ENCODE results near the gene UBE2G1. TPM values are rescaled to one million over a fixed set of nuclear protein-coding genes. Genes with fewer than 3 reads are reported as not detected.
A peak's percentile ranks its signal among the peaks of the same experiment; 100 is the strongest.

UBE2G1 gene
- total RNA-seq, 1 experiment from 2014 or later: 60.8 TPM

DNA sequence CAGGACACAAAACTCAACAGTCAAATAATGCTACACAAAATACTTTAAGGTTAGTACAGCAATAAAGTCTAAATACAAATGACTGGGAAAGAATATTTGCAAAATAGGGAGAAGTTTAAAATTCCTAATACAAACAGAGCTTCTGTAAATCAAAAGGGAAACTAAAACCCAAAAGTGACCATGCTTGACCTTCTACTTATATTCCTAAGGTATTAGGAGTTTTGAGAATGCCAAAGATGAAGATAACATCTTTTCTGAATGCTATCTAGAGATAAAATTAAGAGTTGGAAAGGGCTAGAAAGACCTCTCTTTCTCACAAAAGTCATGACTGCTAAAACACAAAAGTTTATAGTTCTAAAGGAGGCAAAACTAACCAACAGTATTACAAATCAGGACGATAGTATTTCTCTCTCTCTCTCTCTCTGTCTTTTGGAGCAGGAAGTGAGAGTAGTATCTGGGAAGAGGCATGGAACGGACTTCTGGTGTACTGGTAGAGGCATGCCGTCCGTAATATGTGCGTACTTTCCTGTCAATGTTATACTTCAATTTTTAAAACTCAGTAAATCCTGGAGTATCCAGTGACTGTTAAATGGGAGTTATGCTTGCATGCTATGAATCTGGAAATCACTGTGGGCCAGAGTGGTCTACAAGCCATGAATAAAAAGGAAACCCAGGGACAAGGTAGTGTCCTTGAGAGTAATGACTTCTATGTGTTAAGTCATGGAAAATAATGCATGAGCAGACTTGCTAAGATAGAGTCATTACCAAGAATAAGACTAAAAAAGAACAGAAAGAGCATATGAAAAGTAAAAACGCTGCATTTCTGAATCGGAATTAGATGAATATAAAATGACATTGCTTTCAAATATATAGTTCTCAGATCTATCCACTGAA, 53.0 kb downstream of the UBE2G1 start:
- H3K9me3 ChIP-seq (ENCODE audit: low read length): no peaks in the 10 kb centered on the region
- H3K9ac ChIP-seq (ENCODE audit: low read length): no peak overlapping the region
- H3K36me3 ChIP-seq (ENCODE audit: insufficient read depth, low read length): no peaks in the 10 kb centered on the region
- H3K79me2 ChIP-seq (ENCODE audit: low read length): peaks cover 98% of the 10 kb centered on the region
- no peak overlapping the region for H3K4me3 ChIP-seq (ENCODE audit: low read length)
- H3K27me3 ChIP-seq (ENCODE audit: low read length): no peaks in the 10 kb centered on the region
- no peak for DNase-seq
- no peak overlapping the region for H3K27ac ChIP-seq (ENCODE audit: low read length)
- peaks cover 24% of the 10 kb centered on the region for H3K4me1 ChIP-seq (ENCODE audit: low read length)
- no peaks in the 10 kb centered on the region for H3K9me2 ChIP-seq (replicated peaks; ENCODE audit: insufficient read depth, low read length)
- H4K20me1 ChIP-seq (ENCODE audit: insufficient read depth, low read depth, low read length): no peaks in the 10 kb centered on the region
- H2AFZ ChIP-seq (ENCODE audit: low read length): no peak overlapping the region
- H3K4me2 ChIP-seq (ENCODE audit: low read depth, low read length, poor library complexity, severe bottlenecking): no peak overlapping the region

DNA sequence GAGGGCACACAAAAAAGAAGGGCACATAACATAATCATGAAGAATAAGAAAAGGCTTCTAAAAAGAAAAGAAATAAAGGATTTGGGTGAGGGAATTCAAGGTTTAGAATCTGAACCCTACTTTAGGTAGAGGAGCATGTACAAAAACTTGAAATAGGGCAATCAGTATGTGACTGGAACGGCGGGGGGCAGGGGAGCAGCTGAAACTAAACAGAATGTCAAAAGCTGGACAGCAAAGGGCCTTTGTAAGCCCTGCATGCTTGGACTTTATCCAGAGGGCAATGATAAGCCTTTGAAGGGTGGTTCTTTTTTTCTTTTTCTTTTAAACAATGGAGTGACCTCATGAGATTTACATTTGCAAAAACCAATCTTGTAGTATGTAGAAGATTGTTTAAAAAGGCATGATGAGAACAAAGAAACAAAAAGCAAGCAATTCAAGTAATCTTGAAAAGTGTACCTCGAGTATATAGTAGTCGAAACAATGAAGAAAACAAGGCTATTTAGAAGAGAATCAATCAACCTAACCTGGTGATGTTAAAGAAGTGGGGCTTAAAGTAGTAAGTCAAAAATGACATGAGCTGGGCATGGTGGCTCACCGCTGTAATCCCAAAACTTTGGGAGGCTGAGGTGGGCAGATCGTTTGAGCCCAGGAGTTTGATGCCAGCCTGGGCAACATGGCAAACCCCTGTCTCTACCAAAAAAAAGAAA, 56.0 kb downstream of the UBE2G1 start:
- no peak for DNase-seq
- Histone ChIP-seq H3K4me3 (ENCODE audit: low read length) (no peak overlapping the region), H3K36me3 (ENCODE audit: insufficient read depth, low read length) (no peaks in the 10 kb centered on the region; the same call in 1 of the 2 replicates), H3K9ac (ENCODE audit: low read length) (no peak overlapping the region), H4K20me1 (ENCODE audit: insufficient read depth, low read depth, low read length) (no peaks in the 10 kb centered on the region), H3K4me2 (ENCODE audit: low read depth, low read length, poor library complexity, severe bottlenecking) (no peak overlapping the region), H3K4me1 (ENCODE audit: low read length) (peaks cover 24% of the 10 kb centered on the region), H3K9me3 (ENCODE audit: low read length) (no peaks in the 10 kb centered on the region), H3K79me2 (ENCODE audit: low read length) (peaks cover 96% of the 10 kb centered on the region), H3K27ac (ENCODE audit: low read length) (no peak overlapping the region), H2AFZ (ENCODE audit: low read length) (no peak overlapping the region), H3K9me2 (replicated peaks; ENCODE audit: insufficient read depth, low read length) (no peaks in the 10 kb centered on the region), H3K27me3 (ENCODE audit: low read length) (no peaks in the 10 kb centered on the region)

DNA sequence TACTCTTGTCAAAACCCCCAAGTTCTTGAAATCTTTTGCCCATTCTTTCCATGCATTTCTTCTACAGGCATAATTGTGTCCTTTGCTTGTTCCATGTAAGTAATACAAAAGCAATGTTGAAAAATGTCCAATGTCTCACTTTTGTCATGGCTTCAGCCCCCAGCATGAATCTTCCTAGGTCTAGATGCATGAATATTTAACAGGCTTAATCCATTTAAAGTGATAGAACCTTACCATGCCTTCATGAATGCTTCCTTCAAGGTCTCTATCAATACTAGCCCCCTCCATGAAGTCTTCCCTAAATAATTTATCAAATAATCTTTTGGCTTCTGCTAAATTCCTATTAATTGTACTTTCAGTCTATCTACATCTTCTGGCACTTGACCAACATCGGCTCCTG, 56.6 kb downstream of the UBE2G1 start:
- H4K20me1 ChIP-seq (ENCODE audit: insufficient read depth, low read depth, low read length): no peaks in the 10 kb centered on the region

DNA sequence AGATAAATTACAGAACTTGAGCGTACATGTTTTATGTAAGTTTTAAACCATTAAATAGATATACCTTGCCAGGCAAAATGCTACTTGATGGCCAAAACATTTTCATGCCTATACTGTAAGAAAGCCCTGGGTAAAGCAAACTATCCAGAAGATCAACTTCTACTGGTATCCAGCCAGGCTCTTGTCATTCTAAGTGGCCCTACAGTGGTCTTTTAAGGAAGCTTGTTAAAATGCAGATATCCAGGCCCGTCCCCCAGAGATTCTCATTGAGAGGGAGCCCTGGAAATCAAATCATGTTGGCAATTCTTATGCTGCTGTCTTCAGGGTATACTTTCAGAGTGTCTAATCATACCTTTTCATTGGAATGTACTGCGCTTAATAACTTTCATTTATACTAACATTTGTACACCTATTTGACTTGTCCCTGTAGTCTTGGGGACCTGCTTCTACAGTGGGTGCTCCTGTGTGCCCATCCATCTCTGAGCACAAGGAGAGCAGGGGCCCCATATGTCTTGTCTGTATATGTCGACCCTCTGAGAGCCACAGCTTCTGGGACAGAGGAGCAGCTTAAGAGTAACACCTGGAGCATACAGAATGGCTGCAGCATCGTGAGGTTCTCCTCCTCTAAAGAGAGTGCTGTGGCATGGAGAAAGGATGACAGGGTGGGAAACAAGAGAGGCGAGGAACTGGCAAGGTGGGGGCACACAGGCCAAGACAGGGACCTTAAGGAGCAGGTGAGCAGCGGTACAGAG, 59.1 kb downstream of the UBE2G1 start:
- H4K20me1 ChIP-seq (ENCODE audit: insufficient read depth, low read depth, low read length): no peaks in the 10 kb centered on the region
- H3K79me2 ChIP-seq (ENCODE audit: low read length): peaks cover 93% of the 10 kb centered on the region
- no peak overlapping the region for H3K27ac ChIP-seq (ENCODE audit: low read length)
- H3K9me3 ChIP-seq (ENCODE audit: low read length): no peaks in the 10 kb centered on the region
- no peak overlapping the region for H3K4me2 ChIP-seq (ENCODE audit: low read depth, low read length, poor library complexity, severe bottlenecking)
- no peak for DNase-seq
- peaks cover 16% of the 10 kb centered on the region; the same call in 1 of the 2 replicates for H3K36me3 ChIP-seq (ENCODE audit: insufficient read depth, low read length)
- no peak overlapping the region for H2AFZ ChIP-seq (ENCODE audit: low read length)
- H3K4me1 ChIP-seq (ENCODE audit: low read length): peaks cover 3% of the 10 kb centered on the region; the same call in 1 of the 2 replicates
- H3K9me2 ChIP-seq (replicated peaks; ENCODE audit: insufficient read depth, low read length): no peaks in the 10 kb centered on the region
- H3K4me3 ChIP-seq (ENCODE audit: low read length): no peak overlapping the region
- no peaks in the 10 kb centered on the region for H3K27me3 ChIP-seq (ENCODE audit: low read length)
- H3K9ac ChIP-seq (ENCODE audit: low read length): no peak overlapping the region

More for the DNA sequence above, 56.6 kb downstream of the UBE2G1 start:
- peaks cover 20% of the 10 kb centered on the region for H3K4me1 ChIP-seq (ENCODE audit: low read length)
- H2AFZ ChIP-seq (ENCODE audit: low read length): no peak overlapping the region
- H3K4me2 ChIP-seq (ENCODE audit: low read depth, low read length, poor library complexity, severe bottlenecking): no peak overlapping the region
- H3K79me2 ChIP-seq (ENCODE audit: low read length): peaks cover 93% of the 10 kb centered on the region
- no peaks in the 10 kb centered on the region for H3K27me3 ChIP-seq (ENCODE audit: low read length)
- H3K27ac ChIP-seq (ENCODE audit: low read length): no peak overlapping the region
- DNase-seq: no peak
- no peak overlapping the region for H3K9ac ChIP-seq (ENCODE audit: low read length)
- H3K9me2 ChIP-seq (replicated peaks; ENCODE audit: insufficient read depth, low read length): no peaks in the 10 kb centered on the region
- H3K36me3 ChIP-seq (ENCODE audit: insufficient read depth, low read length): no peaks in the 10 kb centered on the region; the same call in 1 of the 2 replicates
- no peaks in the 10 kb centered on the region for H3K9me3 ChIP-seq (ENCODE audit: low read length)
- no peak overlapping the region for H3K4me3 ChIP-seq (ENCODE audit: low read length)

DNA sequence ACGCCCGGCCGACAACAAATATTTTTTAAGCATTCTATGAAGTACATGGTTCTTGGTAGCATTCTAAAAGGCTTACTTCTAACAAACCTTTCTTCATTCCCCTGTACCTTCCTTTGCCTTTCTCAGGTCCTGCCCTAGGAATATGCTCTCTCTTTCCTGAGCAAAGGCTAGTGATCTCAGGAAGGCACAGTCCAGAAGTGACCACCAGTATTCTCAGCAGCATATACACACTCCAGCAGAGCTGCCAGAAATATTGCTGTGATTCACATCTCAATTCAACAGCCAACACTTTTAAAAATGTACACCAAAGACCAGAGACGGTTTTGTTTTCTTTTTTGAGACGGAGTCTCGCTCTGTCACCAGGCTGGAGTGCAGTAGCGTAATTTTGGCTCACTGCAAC, 61.3 kb downstream of the UBE2G1 start:
- Histone ChIP-seq H3K9ac (ENCODE audit: low read length) (no peak overlapping the region), H3K4me3 (ENCODE audit: low read length) (no peak overlapping the region), H3K4me2 (ENCODE audit: low read depth, low read length, poor library complexity, severe bottlenecking) (no peak overlapping the region), H3K27ac (ENCODE audit: low read length) (no peak overlapping the region), H3K79me2 (ENCODE audit: low read length) (peaks cover 91% of the 10 kb centered on the region), H3K4me1 (ENCODE audit: low read length) (no peaks in the 10 kb centered on the region), H3K27me3 (ENCODE audit: low read length) (no peaks in the 10 kb centered on the region), H3K36me3 (ENCODE audit: insufficient read depth, low read length) (peaks cover 21% of the 10 kb centered on the region; the same call in 1 of the 2 replicates), H2AFZ (ENCODE audit: low read length) (no peak overlapping the region), H3K9me2 (replicated peaks; ENCODE audit: insufficient read depth, low read length) (no peaks in the 10 kb centered on the region), H4K20me1 (ENCODE audit: insufficient read depth, low read depth, low read length) (no peaks in the 10 kb centered on the region), H3K9me3 (ENCODE audit: low read length) (no peaks in the 10 kb centered on the region)
- no peak for DNase-seq

DNA sequence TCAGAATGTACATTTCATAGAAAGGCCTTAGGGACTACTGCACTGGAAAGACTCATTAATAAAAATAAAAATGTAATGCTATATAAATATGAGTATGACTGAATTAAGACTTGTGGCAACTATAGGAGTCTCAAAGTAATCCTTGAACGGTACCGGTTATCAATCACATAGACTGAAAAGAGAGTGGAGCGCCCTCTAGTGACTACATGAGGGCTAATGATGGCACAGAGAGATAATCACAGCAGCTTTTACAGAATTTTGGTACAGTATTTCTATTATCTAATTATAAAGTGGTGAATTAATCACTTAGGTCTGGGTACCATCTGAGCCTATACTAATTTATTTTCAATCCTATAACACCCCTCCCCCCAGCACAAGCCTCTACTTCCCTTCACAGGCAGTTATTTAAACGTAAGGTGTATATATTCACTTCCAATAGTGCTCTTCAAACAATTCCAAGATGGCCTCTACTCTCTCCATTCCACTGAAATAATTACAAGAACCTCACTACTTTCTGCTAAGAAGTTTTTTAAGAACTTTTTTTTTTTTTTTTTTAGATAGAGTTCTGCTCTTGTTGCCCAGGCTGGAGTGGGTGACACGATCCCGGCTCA, 62.0 kb downstream of the UBE2G1 start:
- Histone ChIP-seq H3K4me2 (ENCODE audit: low read depth, low read length, poor library complexity, severe bottlenecking) (no peak overlapping the region), H3K79me2 (ENCODE audit: low read length) (peaks cover 89% of the 10 kb centered on the region), H3K9me3 (ENCODE audit: low read length) (no peaks in the 10 kb centered on the region), H3K4me1 (ENCODE audit: low read length) (no peaks in the 10 kb centered on the region), H2AFZ (ENCODE audit: low read length) (no peak overlapping the region), H3K36me3 (ENCODE audit: insufficient read depth, low read length) (peaks cover 21% of the 10 kb centered on the region; the same call in 1 of the 2 replicates), H3K27ac (ENCODE audit: low read length) (no peak overlapping the region), H4K20me1 (ENCODE audit: insufficient read depth, low read depth, low read length) (no peaks in the 10 kb centered on the region), H3K4me3 (ENCODE audit: low read length) (no peak overlapping the region), H3K9me2 (replicated peaks; ENCODE audit: insufficient read depth, low read length) (no peaks in the 10 kb centered on the region), H3K9ac (ENCODE audit: low read length) (no peak overlapping the region), H3K27me3 (ENCODE audit: low read length) (no peaks in the 10 kb centered on the region)
- DNase-seq: peak; percentile 83

DNA sequence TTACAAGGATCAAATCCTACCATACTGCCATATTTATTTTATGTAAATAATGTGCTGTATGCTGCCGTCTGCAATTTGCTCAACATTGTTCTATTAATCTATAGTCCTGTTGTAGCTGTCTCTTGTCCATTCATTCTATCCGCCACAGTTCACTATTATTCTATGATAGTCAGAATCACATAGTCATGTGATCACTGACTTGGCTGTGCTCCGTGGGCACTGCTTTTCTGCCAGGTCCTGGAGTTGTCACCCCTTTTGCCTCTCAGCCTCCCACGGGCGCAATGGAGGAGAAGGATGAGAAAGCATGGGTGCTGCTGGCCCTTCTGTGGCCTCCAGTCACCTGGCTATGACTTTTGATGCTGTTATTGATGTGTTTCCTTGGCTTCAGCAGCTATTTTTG, 65.4 kb downstream of the UBE2G1 start:
- Histone ChIP-seq H3K9me2 (replicated peaks; ENCODE audit: insufficient read depth, low read length) (no peaks in the 10 kb centered on the region), H3K79me2 (ENCODE audit: low read length) (peaks cover 92% of the 10 kb centered on the region), H3K4me3 (ENCODE audit: low read length) (no peak overlapping the region), H3K27ac (ENCODE audit: low read length) (no peak overlapping the region), H3K4me2 (ENCODE audit: low read depth, low read length, poor library complexity, severe bottlenecking) (no peak overlapping the region), H3K4me1 (ENCODE audit: low read length) (peaks cover 27% of the 10 kb centered on the region), H3K9me3 (ENCODE audit: low read length) (no peaks in the 10 kb centered on the region), H3K36me3 (ENCODE audit: insufficient read depth, low read length) (peaks cover 24% of the 10 kb centered on the region; the same call in 1 of the 2 replicates), H4K20me1 (ENCODE audit: insufficient read depth, low read depth, low read length) (no peaks in the 10 kb centered on the region), H2AFZ (ENCODE audit: low read length) (no peak overlapping the region), H3K9ac (ENCODE audit: low read length) (no peak overlapping the region), H3K27me3 (ENCODE audit: low read length) (no peaks in the 10 kb centered on the region)
- DNase-seq: no peak
